GM18519 (cell line): ENCODE results near the gene ATIC.

Experiments used
- ATAC-seq: cut with Tn5 transposase; IDR thresholded peaks from one replicate; pipeline ENCODE4 v1.9.1; 2021; ENCODE audit warnings: mild to moderate bottlenecking, moderate library complexity; ENCODE audit not compliant: unreplicated experiment, low FRiP score

The ATIC gene

DNA sequence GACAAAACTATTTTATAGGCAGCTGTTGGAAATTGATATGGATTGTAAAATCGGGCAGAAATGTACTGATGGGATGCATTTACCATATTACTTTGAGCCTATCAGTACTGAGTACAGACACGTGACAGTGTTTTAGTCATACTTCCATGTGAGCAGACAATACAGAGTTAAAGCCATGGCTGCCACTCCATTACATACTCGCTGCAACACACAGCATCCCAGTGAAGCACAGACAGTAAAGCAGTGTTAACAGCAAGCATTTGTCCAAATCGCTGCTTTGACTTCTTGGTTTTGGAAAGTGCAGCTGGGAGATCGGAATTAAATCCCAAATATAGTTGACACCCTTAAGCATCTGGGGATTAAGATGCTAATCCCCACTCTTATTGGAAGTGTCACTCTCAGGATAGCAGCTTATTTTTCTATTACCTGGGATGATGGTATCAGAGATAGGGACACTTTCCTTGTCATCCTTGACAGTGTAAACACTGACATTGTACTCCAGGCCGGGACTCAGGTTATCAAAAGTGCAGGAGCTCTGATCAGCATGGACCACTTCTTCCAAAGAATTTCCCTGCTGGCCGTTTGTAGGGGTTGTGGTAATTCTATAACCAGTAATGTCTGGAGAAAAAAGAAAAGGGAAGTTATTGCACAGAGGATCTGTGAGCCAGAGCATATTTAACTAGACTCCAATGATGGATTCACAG, 82.4 kb downstream of the ATIC start:
- ATAC-seq = no peak

DNA sequence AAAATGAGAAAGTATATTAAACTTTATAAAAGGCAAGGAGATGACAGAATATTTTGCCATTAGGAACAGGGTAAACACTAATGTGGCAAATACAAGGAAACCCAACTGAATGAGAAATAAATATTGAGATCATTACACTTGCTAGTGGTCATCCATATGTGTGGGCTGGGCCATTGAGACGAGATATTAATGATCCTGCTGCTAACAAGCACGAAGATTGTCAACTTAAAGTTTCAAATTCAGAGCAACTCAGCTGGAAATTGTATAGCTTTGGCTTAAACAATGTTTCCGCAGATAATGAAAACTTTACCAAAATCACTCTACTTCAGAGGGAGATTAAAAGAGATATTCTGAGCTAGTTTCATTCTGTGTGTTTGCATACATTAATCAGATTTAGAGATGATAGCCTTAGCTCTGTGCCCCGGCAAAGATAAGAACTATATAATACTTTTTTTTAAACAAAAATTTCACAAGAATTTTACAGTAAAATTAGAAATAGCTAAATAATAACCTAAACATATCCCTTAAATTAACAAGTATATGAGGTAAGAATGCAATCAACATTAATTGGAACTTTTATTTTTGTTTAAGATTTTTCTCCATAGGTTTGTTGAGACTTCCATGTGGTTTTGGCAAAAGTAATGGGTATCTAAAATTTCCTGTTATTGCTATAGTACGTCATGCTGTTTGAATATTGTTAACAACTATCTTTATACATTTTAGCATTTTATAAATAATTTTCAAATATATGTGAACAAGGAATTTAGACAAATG, 84.0 kb downstream of the ATIC start:
- no peak for ATAC-seq

DNA sequence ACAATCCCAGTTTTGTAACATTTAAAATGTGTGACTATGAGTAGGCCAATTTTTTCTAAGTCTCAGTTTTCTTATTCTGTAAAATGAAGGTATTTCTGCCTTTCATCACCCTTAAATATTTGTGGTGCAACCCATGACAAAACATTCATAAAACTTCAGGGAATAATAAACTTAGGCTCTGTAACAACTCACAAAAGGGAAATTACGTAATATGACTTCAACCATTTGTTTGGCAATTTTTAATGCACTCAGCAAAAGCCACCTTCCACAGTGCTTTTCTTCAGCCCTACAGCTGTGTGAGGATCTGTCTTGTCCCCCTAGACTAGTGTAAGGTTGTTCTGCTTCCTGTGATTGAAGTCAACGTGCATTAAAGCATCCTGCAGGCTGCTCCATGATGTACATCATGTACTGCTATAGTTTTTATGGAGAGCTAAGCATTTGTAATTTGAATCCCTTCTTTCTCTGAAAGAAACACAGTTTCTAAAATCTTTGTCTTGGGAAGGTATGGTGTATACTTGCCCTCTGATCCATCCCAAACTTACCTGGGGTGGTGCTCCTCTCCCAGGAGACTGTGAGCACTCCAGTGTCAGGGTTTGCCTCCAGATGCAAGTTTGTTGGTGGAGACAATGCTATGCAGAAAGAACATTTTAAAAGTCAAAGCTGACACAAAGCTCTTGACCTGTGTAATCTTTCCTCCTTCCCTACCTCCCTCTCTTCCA, 84.9 kb downstream of the ATIC start:
- ATAC-seq = no peak

DNA sequence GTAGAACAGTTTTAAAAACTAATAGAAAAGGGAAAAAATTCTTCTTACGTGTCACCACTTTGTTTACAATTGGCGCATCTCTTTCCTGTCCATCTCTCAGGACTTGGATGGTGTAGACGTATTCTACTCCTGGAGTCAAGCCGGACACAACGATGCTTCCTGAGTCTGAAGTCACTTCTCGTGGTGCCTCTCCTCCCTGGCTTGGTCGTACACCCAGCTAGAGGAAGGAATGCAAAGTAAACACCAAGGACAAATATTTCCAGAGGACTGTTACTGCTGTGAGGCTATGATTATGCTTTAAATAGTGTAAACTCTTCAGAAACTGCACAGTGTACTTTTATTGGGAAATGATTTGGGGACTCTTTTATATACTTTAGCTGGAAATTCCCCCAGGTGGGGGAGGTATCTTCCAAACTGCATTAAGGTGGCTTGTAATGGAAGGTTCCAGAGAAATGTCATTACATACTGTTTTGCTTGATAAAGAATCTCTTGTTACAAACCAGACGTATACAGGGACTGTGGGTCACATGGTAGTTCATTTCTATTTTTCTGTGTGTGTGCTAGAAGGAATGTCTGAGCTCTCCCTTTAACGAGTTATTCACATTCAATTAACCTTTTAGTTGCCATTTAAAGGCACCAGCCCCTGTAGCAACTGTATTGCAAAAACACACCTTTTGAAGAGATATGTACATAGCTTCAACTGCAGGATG, 85.9 kb downstream of the ATIC start:
- no peak for ATAC-seq

DNA sequence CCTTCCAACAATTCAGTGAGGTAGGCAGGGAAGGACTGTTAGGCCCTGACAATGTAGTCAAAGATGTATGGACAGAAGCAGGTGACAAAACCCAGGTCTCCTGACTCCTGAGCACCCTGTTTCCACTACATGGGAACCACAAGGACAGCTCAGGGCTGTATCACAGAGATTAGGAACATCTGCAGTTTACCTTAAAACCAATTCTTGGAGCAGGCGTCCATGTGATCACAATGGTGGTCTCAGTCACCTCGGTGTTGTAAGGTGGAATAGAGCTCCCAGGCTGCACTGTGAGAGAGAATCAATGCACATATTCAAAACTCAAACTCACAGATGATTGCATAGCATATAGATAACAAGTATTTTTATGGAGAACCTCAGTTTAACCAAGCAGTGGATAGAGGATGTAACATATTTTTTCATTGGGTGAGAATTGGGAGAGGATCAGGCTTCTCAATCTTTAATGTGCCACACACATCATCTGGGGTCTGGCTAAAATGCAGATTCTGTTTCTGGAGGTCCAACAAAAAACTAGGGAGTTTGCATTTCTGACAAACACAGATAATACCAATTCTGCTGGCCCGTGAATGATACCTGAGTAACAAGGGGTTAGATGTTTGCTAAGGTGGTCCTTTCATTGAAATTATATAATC, 87.3 kb downstream of the ATIC start:
- no peak for ATAC-seq
